GM13976 (cell line): ENCODE measurements around the gene ARAP2.

Experiments
- DNase-seq: peaks from one replicate; pipeline ENCODE4 v3.0.0; 2012; ENCODE audit warnings: low spot score
- in situ Hi-C: fragments of 300-500 bp; cut with MboI; formaldehyde crosslinking; loops from one replicate; pipeline ENCODE4 v1.12.0; 2022; ENCODE audit warnings: low sequenced_read_pairs, mixed read lengths, inconsistent platforms; ENCODE audit not compliant: unreplicated experiment
- TF ChIP-seq, protein P1 (sequence below): IDR thresholded peaks from 2 replicates; pipeline ENCODE4 v1.5.1; 2012; ENCODE audit warnings: borderline replicate concordance, mild to moderate bottlenecking; ENCODE audit not compliant: insufficient read depth; ENCODE audit errors: extremely low read depth, missing control alignments, control extremely low read depth

Gene ARAP2

DNA sequence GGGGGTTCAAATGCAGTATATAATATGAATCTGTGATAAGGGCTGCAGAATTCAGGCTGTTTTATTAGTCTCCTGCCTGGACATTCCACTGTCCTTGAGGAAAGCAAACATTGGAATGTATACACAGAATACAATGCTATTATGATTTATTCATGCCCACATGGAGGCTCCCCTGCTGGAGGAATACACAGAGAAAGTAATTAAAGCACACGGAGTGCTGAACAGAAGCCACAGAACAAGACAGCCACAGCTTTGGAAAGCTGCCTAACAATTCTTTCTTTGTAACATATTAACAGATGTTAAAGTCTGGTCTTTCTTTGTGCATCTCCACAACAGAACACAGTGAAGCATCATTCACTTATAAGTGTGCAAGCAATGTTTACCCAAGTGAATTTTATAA, 155.8 kb downstream of the ARAP2 start:
- TF ChIP-seq, protein P1, sequence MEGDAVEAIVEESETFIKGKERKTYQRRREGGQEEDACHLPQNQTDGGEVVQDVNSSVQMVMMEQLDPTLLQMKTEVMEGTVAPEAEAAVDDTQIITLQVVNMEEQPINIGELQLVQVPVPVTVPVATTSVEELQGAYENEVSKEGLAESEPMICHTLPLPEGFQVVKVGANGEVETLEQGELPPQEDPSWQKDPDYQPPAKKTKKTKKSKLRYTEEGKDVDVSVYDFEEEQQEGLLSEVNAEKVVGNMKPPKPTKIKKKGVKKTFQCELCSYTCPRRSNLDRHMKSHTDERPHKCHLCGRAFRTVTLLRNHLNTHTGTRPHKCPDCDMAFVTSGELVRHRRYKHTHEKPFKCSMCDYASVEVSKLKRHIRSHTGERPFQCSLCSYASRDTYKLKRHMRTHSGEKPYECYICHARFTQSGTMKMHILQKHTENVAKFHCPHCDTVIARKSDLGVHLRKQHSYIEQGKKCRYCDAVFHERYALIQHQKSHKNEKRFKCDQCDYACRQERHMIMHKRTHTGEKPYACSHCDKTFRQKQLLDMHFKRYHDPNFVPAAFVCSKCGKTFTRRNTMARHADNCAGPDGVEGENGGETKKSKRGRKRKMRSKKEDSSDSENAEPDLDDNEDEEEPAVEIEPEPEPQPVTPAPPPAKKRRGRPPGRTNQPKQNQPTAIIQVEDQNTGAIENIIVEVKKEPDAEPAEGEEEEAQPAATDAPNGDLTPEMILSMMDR = no peak
- in situ Hi-C loops = no loop called here
- DNase-seq = no peak

DNA sequence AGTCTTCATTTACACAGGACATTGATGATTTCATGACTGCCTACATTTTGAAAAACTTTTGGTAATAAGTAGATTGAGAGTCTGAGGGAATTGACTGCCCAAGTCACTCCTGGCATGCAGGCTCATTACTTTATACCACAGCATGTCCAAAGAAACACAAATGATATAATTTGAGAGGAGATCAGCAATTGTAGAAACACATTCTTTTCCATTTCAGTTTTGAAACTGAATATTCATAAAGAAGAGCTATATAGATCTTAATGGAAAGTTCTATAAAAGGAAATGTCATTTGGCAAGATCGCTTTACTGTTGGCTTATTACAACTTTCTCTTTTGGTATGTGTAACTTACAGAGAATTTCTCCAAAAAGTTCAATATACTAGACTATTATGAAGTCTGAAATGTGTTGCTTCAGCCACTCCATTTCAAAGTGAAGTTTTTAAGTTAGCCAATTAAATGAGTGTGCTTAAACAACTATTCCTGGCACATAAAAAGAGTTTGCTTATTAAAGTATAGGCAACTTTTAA, 158.0 kb downstream of the ARAP2 start:
- TF ChIP-seq, protein P1 = no peak
- DNase-seq = no peak
- in situ Hi-C loops = no loop called here

DNA sequence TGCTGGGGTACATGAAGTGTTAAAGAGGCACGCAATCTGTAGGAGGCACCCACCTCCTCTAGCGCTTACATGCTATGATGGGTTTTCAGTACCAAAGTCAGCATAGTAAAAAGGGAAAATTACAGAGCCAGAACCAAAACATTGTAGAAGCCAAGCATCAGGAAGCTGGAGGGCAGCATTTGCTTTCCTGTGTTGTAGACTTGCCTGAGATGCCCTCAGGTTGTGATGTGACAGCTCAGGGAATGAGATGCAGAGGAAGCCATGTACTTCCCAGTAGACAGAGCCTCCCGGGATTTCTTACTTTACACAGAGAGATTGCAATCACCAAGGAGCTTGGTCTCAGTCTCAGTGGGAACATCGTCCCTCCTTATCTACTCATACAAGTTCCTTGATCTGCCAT, 161.5 kb downstream of the ARAP2 start:
- no peak for DNase-seq
- in situ Hi-C loops = no loop called here
- TF ChIP-seq, protein P1 = no peak

DNA sequence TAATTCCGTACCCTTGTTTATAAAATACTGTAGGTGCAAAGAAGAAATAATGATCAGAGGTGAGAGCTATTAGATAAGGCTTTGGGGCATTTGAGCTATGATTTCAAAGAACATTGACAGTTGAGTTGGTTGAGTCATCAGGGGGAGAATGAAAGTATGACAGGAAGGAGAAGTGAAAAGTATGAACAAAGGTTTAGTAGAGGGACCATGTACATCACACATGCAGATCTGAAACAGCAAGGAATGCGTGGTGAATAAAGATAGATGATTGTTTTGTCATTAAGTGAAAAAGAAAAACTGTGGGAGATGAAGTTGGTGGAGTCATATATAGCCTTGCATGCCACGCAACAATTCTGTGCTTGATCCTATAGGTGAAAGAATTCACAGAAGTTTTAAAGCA, 163.1 kb downstream of the ARAP2 start:
- peak; percentile 20 for DNase-seq
- in situ Hi-C loops = no loop called here

DNA sequence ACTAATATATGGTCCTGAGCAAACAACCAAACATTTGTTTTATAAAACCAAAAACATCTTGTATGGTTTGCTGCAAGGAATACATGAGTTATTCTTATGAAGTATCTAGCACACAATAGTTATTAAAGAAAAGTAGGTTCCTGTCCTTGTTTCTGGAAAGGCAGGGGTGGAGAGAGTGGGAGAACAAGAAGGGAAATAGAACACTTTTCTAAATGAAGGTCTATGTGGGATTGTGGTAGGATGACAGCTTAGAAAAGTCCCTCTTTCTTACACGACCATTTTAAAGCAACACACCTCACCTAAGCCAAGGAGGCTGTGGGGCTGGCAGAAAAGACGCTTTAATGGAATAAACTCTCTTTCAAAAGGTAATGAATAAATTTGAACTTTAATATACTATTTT, 164.6 kb downstream of the ARAP2 start:
- DNase-seq = no peak
- TF ChIP-seq, protein P1 = no peak
- in situ Hi-C loops = no loop called here

More for the DNA sequence above, 163.1 kb downstream of the ARAP2 start:
- TF ChIP-seq, protein P1 = no peak

DNA sequence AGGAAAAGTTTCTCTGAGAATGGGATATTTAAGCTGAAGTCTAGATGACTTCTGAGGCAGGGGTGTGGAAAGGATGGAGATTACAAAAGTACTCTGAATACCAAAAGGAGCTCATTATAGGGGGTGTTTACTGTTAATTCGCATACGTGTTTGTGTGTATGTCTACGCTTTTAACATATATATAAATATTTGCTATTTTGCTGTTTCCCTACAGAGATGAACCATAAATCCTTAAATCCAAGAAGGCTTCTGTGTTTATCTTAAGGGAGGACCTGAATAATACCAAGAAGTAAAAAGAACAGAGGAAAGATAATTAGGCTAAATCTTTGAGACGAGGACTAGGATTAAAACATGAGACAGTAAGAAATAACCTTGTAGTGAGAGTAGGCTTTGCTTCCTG, 166.0 kb downstream of the ARAP2 start:
- in situ Hi-C loops = no loop called here
- no peak for DNase-seq
- TF ChIP-seq, protein P1 = no peak

DNA sequence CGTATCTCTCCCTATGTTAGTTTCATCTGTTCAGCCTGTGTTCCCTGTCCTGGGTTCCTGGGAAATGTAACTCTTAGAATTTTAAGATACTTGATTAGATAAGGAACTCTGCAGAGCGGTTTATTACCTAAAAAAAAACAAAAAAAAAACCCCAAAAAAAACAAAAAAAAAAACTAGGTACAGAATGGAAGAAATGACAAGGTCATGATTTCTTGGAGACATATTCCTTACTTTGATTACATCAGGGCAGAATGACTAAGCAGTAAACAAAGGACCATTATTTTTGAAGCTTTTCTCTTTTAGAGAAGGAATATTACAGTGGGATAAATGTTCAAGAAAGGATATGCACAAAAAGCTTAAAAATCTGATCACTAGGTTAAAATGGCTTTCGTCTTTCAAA, 171.8 kb downstream of the ARAP2 start:
- TF ChIP-seq, protein P1 = no peak
- no peak for DNase-seq
- in situ Hi-C loops = no loop called here
